ENCODE results near the gene CAMK1G. TPM values are rescaled to one million over a fixed set of nuclear protein-coding genes. Genes with fewer than 3 reads are reported as not detected.

CAMK1G gene
- total and polyA plus RNA-seq, 2 of the 4 experiments (the other 2 are of a cell fraction), result 0.72 to 1.8 TPM

DNA sequence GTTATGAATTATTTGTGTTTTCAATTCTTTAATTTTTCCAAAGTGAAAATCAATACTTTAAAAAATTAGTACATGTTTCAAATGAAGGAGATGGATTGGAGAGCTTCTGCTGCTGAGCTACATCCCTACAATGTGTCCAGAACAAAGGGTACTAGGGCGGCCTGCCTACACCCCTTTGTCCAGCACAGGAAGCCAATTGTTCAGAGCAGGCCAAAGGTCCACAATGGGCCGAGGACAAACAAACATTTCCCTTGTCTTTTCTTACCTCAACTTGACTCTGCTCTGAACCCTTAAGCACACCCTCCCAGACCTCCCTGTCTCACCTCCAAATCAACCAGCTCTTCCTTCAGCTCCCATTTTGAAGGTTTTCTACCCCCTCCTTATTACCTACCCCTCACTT is 39.4 kb upstream of the CAMK1G start:
- Histone ChIP-seq H3K14ac (replicated peaks; ENCODE audit: low read depth, low read length) (no peak overlapping the region), H3K56ac (ENCODE audit: extremely low read depth, insufficient read depth, low read length) (no peak overlapping the region), H3K36me3 (ENCODE audit: control insufficient read depth, insufficient read depth, low read length) (no peaks in the 10 kb centered on the region), H2BK20ac (ENCODE audit: low read depth, low read length) (no peak overlapping the region), H2AK9ac (replicated peaks; ENCODE audit: low read depth, low read length, poor library complexity) (no peak overlapping the region), H3K27me3 (ENCODE audit: control insufficient read depth, insufficient read depth, low read length) (peaks cover 2% of the 10 kb centered on the region), H3K9me3 (ENCODE audit: control insufficient read depth, insufficient read depth, low read length) (no peaks in the 10 kb centered on the region), H2BK5ac (ENCODE audit: low read depth, low read length, poor library complexity, severe bottlenecking) (no peak overlapping the region), H2BK15ac (ENCODE audit: low read depth, low read length) (no peak overlapping the region), H2AFZ (replicated peaks; ENCODE audit: low read length, poor library complexity) (no peak overlapping the region), H4K8ac (ENCODE audit: low read depth in 2 of 2, low read length in 2 of 2) (no peak overlapping the region), H3K23ac (ENCODE audit: low read depth, low read length) (no peak overlapping the region), H3K27ac (ENCODE audit: insufficient read depth, low read length) (no peak overlapping the region), H3K4me3 (ENCODE audit: insufficient read depth, low read depth, low read length) (no peak overlapping the region), H3K4me1 (ENCODE audit: control insufficient read depth, insufficient read depth, low read length) (no peaks in the 10 kb centered on the region), H3K18ac (ENCODE audit: low read depth, low read length) (no peak overlapping the region), H3K4ac (ENCODE audit: low read depth, low read length) (no peak overlapping the region), H3K9me1 (ENCODE audit: insufficient read depth, low read length) (no peaks in the 10 kb centered on the region), H3K9ac (ENCODE audit: low read depth, low read length) (no peak overlapping the region), H4K91ac (ENCODE audit: insufficient read depth, low read depth, low read length) (no peak overlapping the region), H3K4me2 (ENCODE audit: low read depth, low read length) (no peak overlapping the region), H4K5ac (ENCODE audit: low read depth, low read length) (no peak overlapping the region), H2BK120ac (ENCODE audit: low read depth, low read length) (no peak overlapping the region), H3K79me1 (ENCODE audit: low read depth in 1 of 2, low read length in 2 of 2) (no peaks in the 10 kb centered on the region), H2AK5ac (ENCODE audit: low read depth, low read length) (no peak overlapping the region), H4K20me1 (ENCODE audit: insufficient read depth, low read length) (no peaks in the 10 kb centered on the region)
- intact Hi-C loops (cut with micrococcal nuclease), result no loop called here
- ATAC-seq (ENCODE audit: low read depth) (no peak), DNase-seq (no peak)
- TF ChIP-seq CHD1 (IDR thresholded peaks at IDR 0.05; ENCODE audit: low read depth, low read length), result no peak
- TF ChIP-seq, protein P1, sequence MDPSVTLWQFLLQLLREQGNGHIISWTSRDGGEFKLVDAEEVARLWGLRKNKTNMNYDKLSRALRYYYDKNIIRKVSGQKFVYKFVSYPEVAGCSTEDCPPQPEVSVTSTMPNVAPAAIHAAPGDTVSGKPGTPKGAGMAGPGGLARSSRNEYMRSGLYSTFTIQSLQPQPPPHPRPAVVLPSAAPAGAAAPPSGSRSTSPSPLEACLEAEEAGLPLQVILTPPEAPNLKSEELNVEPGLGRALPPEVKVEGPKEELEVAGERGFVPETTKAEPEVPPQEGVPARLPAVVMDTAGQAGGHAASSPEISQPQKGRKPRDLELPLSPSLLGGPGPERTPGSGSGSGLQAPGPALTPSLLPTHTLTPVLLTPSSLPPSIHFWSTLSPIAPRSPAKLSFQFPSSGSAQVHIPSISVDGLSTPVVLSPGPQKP (IDR thresholded peaks at IDR 0.05; ENCODE audit: borderline replicate concordance, low read depth, low read length), result no peak
- no peak for TF ChIP-seq CEBPB (IDR thresholded peaks at IDR 0.05; ENCODE audit: low read depth, low read length)
- no peak for TF ChIP-seq POLR2A (IDR thresholded peaks at IDR 0.05; ENCODE audit: low read depth, low read length)
- TF ChIP-seq, protein P2, sequence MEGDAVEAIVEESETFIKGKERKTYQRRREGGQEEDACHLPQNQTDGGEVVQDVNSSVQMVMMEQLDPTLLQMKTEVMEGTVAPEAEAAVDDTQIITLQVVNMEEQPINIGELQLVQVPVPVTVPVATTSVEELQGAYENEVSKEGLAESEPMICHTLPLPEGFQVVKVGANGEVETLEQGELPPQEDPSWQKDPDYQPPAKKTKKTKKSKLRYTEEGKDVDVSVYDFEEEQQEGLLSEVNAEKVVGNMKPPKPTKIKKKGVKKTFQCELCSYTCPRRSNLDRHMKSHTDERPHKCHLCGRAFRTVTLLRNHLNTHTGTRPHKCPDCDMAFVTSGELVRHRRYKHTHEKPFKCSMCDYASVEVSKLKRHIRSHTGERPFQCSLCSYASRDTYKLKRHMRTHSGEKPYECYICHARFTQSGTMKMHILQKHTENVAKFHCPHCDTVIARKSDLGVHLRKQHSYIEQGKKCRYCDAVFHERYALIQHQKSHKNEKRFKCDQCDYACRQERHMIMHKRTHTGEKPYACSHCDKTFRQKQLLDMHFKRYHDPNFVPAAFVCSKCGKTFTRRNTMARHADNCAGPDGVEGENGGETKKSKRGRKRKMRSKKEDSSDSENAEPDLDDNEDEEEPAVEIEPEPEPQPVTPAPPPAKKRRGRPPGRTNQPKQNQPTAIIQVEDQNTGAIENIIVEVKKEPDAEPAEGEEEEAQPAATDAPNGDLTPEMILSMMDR (conservative IDR thresholded peaks at IDR 0.05; ENCODE audit: low read depth, low read length), result no peak
- no peak for TF ChIP-seq SMC3 (IDR thresholded peaks at IDR 0.05; ENCODE audit: low read depth, low read length)
- no peak for TF ChIP-seq MAFK (IDR thresholded peaks at IDR 0.05; ENCODE audit: low read depth, low read length)
- no peak for TF ChIP-seq MAZ (IDR thresholded peaks at IDR 0.05; ENCODE audit: borderline replicate concordance, low read depth, low read length)
- no peak for TF ChIP-seq NFE2L2 (IDR thresholded peaks at IDR 0.05; ENCODE audit: low read depth, low read length)
- TF ChIP-seq, protein P3, sequence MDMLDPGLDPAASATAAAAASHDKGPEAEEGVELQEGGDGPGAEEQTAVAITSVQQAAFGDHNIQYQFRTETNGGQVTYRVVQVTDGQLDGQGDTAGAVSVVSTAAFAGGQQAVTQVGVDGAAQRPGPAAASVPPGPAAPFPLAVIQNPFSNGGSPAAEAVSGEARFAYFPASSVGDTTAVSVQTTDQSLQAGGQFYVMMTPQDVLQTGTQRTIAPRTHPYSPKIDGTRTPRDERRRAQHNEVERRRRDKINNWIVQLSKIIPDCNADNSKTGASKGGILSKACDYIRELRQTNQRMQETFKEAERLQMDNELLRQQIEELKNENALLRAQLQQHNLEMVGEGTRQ (IDR thresholded peaks at IDR 0.05; ENCODE audit: low read depth, low read length), result no peak
- no peak for TF ChIP-seq RFX5 (IDR thresholded peaks at IDR 0.05; ENCODE audit: low read depth, low read length)
- TF ChIP-seq RCOR1 (IDR thresholded peaks at IDR 0.05; ENCODE audit: insufficient replicate concordance, low read length), result no peak
- no peak for TF ChIP-seq MXI1 (IDR thresholded peaks at IDR 0.05; ENCODE audit: borderline replicate concordance, low read depth, low read length)
- TF ChIP-seq FOS (IDR thresholded peaks at IDR 0.05; ENCODE audit: low read depth, low read length), result no peak
- TF ChIP-seq RAD21 (IDR thresholded peaks at IDR 0.05; ENCODE audit: low read length), result no peak
- TF ChIP-seq BHLHE40 (IDR thresholded peaks at IDR 0.05; ENCODE audit: low read depth, low read length), result no peak
- dilution Hi-C loops (cut with HindIII; ENCODE audit: low sequenced_read_pairs, unreplicated experiment), result no loop called here
- in situ Hi-C loops (cut with MboI; ENCODE audit: low sequenced_read_pairs), result no loop called here
- 50% methylated on average over 1 of the region's 2 CpGs; no CpG with 5 or more reads in 1 of the 2 experiments for WGBS, 2 experiments (ENCODE audit: extremely low coverage in 2 of 2, insufficient read length in 1 of 2)
- POLR2A ChIA-PET (ENCODE audit: unreplicated experiment), result no interaction called here
- no TSS peak for BruUV-seq (replicated peaks)
- CTCF ChIA-PET, result no interaction called here

Measured in IMR-90 (cell line).